H1 (cell line): ENCODE results near the gene CDC26. TPM values are rescaled to one million over a fixed set of nuclear protein-coding genes. Genes with fewer than 3 reads are reported as not detected.

Source experiments
- CTCF ChIA-PET: fragments of 300-600 bp; sonication (Branson Sonifier 250); formaldehyde crosslinking; loops from one replicate; lab custom pipeline; 2021; ENCODE audit not compliant: partially characterized antibody; lab: Charles Lee
- POLR2A ChIA-PET: fragments of 300-600 bp; sonication (Branson Sonifier 250); formaldehyde crosslinking; loops from one replicate; lab custom pipeline; 2021; ENCODE audit warnings: inconsistent platforms; ENCODE audit not compliant: partially characterized antibody; lab: Charles Lee
- DNase-seq, 2 experiments: peaks; one replicate each; pipeline versions ENCODE4 v3.0.0 to v3.0.0-alpha.2; 2010 to 2022; ENCODE audit warnings: low spot score in 2 of 2, low read depth in 1 of 2, mixed read lengths in 1 of 2
- FAIRE-seq: peaks from 2 replicates; lab custom pipeline; 2011; peaks lifted over from hg19 to GRCh38; lab: Jason Lieb, UNC
- H2AFZ ChIP-seq: 2 replicates; pipeline ENCODE4 v1.8.1; 2012; ENCODE audit warnings: low read length, inconsistent platforms
- H2AK5ac ChIP-seq: 2 replicates; pipeline ENCODE4 v1.6.1; 2013; ENCODE audit warnings: low read depth, low read length
- H2BK120ac ChIP-seq: replicated peaks from 2 replicates; pipeline ENCODE3; 2013; ENCODE audit warnings: low read depth, low read length, inconsistent platforms
- H2BK12ac ChIP-seq: 2 replicates; pipeline ENCODE4 v1.6.1; 2013; ENCODE audit warnings: low read depth, low read length
- H2BK15ac ChIP-seq: 2 replicates; pipeline ENCODE4 v1.6.1; 2013; ENCODE audit warnings: low read length
- H2BK20ac ChIP-seq: 2 replicates; pipeline ENCODE4 v1.6.1; 2013; ENCODE audit warnings: low read length
- H2BK5ac ChIP-seq: 2 replicates; pipeline ENCODE4 v1.6.1; 2013; ENCODE audit warnings: low read depth, low read length
- H3K14ac ChIP-seq: 2 replicates; pipeline ENCODE4 v1.6.1; 2013; ENCODE audit warnings: inconsistent platforms; ENCODE audit not compliant: insufficient read length
- H3K18ac ChIP-seq: 2 replicates; pipeline ENCODE4 v1.6.1; 2013; ENCODE audit warnings: low read length; ENCODE audit errors: extremely low read depth
- H3K23ac ChIP-seq: 2 replicates; pipeline ENCODE4 v1.6.1; 2013; ENCODE audit warnings: inconsistent platforms; ENCODE audit not compliant: insufficient read length
- H3K23me2 ChIP-seq: 2 replicates; pipeline ENCODE4 v1.6.1; 2013; ENCODE audit warnings: low read depth, low read length
- H3K27ac ChIP-seq: 2 replicates; pipeline ENCODE4 v1.6.1; 2011; ENCODE audit warnings: low read depth, low read length, inconsistent platforms
- H3K27me3 ChIP-seq, 4 experiments: replicated peaks in 1 of 4; 1 replicate in 1 of 4; 2 replicates in 3 of 4; pipeline versions ENCODE4 v1.6.1 to v1.8.1; 2011 to 2013; ENCODE audit warnings: low read length in 3 of 4, mild to moderate bottlenecking in 3 of 4, inconsistent platforms in 2 of 4, mixed read lengths in 2 of 4, moderate library complexity in 1 of 4; ENCODE audit not compliant: control insufficient read depth in 3 of 4, insufficient read depth in 3 of 4; ENCODE audit errors: extremely low read depth in 1 of 4
- H3K36me3 ChIP-seq, 4 experiments: 2 replicates each; pipeline versions ENCODE4 v1.6.1 to v1.8.1; 2011 to 2013; ENCODE audit warnings: mild to moderate bottlenecking in 4 of 4, low read length in 3 of 4, moderate library complexity in 2 of 4, control low read depth in 1 of 4, inconsistent platforms in 1 of 4; ENCODE audit not compliant: insufficient read depth in 4 of 4, control insufficient read depth in 2 of 4
- H3K4ac ChIP-seq: replicated peaks from 2 replicates; pipeline ENCODE3; 2013; ENCODE audit warnings: low read length, low read depth, mixed read lengths, inconsistent platforms; ENCODE audit not compliant: insufficient read length
- H3K4me1 ChIP-seq, 4 experiments: replicated peaks in 1 of 4; 1 replicate in 1 of 4; 2 replicates in 3 of 4; pipeline versions ENCODE4 v1.6.1 to v1.8.1; 2011 to 2013; ENCODE audit warnings: low read length in 3 of 4, inconsistent platforms in 2 of 4, mixed read lengths in 1 of 4; ENCODE audit not compliant: insufficient read depth in 4 of 4, control insufficient read depth in 3 of 4
- H3K4me2 ChIP-seq, 2 experiments: 2 replicates each; pipeline versions ENCODE4 v1.6.1 to v1.8.1; 2011 to 2013; ENCODE audit warnings: low read depth in 2 of 2, low read length in 2 of 2, control low read depth in 1 of 2, inconsistent platforms in 1 of 2, mild to moderate bottlenecking in 1 of 2; ENCODE audit not compliant: insufficient read depth in 1 of 2
- H3K4me3 ChIP-seq, 4 experiments: fragments of 200-600, 300-600 bp in 1 of 4; sonication (generic), shearing (Covaris generic), sonication (Bioruptor Twin) in 1 of 4; 2 replicates each; pipeline versions ENCODE4 v1.5.1 to v1.8.1; 2011 to 2016; ENCODE audit warnings: low read length in 4 of 4, low read depth in 3 of 4, control low read depth in 2 of 4, inconsistent platforms in 2 of 4, mild to moderate bottlenecking in 2 of 4, mixed read lengths in 1 of 4, moderate library complexity in 1 of 4; ENCODE audit not compliant: insufficient read depth in 2 of 4; ENCODE audit errors: extremely low read depth in 1 of 4
- H3K56ac ChIP-seq: replicated peaks from 2 replicates; pipeline ENCODE3; 2013; ENCODE audit warnings: low read depth, mild to moderate bottlenecking, mixed read lengths, low read length, inconsistent platforms; ENCODE audit not compliant: insufficient read length
- H3K79me1 ChIP-seq: 2 replicates; pipeline ENCODE4 v1.6.1; 2013; ENCODE audit warnings: low read depth, low read length, control low read depth
- H3K79me2 ChIP-seq, 2 experiments: 2 replicates each; pipeline versions ENCODE4 v1.6.1 to v1.8.1; 2012 to 2013; ENCODE audit warnings: low read length in 2 of 2, mild to moderate bottlenecking in 2 of 2, inconsistent platforms in 1 of 2; ENCODE audit not compliant: insufficient read depth in 2 of 2, control insufficient read depth in 1 of 2
- H3K9ac ChIP-seq, 4 experiments: replicated peaks in 1 of 4; 1 replicate in 1 of 4; 2 replicates in 3 of 4; pipeline versions ENCODE4 v1.6.1 to v1.8.1; 2011 to 2013; ENCODE audit warnings: low read depth in 3 of 4, low read length in 3 of 4, control low read depth in 2 of 4, mild to moderate bottlenecking in 2 of 4, moderate library complexity in 2 of 4, inconsistent platforms in 1 of 4; ENCODE audit errors: extremely low read depth in 1 of 4
- H3K9me3 ChIP-seq, 2 experiments: 2 replicates each; pipeline versions ENCODE4 v1.6.1 to v1.8.1; 2012 to 2013; ENCODE audit warnings: mild to moderate bottlenecking in 2 of 2, moderate library complexity in 2 of 2, control low read depth in 1 of 2, inconsistent platforms in 1 of 2, low read depth in 1 of 2, low read length in 1 of 2, mixed read lengths in 1 of 2; ENCODE audit not compliant: insufficient read depth in 2 of 2
- H4K20me1 ChIP-seq, 2 experiments: replicated peaks in 1 of 2; 2 replicates each; pipeline versions ENCODE3 to v1.8.1; 2011 to 2013; ENCODE audit warnings: inconsistent platforms in 2 of 2, low read length in 2 of 2, mild to moderate bottlenecking in 1 of 2; ENCODE audit not compliant: insufficient read depth in 2 of 2, control insufficient read depth in 1 of 2
- H4K5ac ChIP-seq: 2 replicates; pipeline ENCODE4 v1.6.1; 2013; ENCODE audit warnings: low read length, low read depth, mixed read lengths, inconsistent platforms; ENCODE audit not compliant: insufficient read length
- H4K8ac ChIP-seq: 2 replicates; pipeline ENCODE4 v1.8.0; 2013; ENCODE audit warnings: mild to moderate bottlenecking, moderate library complexity, low read length, inconsistent platforms; ENCODE audit not compliant: insufficient read depth; ENCODE audit errors: extremely low read depth
- H4K91ac ChIP-seq: replicated peaks from 2 replicates; pipeline ENCODE3; 2013; ENCODE audit warnings: low read length, mixed read lengths, inconsistent platforms; ENCODE audit not compliant: insufficient read length
- BACH1 ChIP-seq: IDR thresholded peaks from 2 replicates; pipeline ENCODE4 v1.6.1; 2012; ENCODE audit warnings: low read length, improper control_type of control experiment
- CBX5 ChIP-seq: fragments of 300-800, 300-1000 bp; sonication (generic); IDR thresholded peaks from 2 replicates; pipeline ENCODE4 v1.7.1; 2016; ENCODE audit warnings: antibody characterized with exemption, low read length, low read depth
- CEBPB ChIP-seq: IDR thresholded peaks from 2 replicates; pipeline ENCODE4 v1.6.1; 2012; ENCODE audit warnings: low read depth, low read length
- CREB1 ChIP-seq: IDR thresholded peaks from 2 replicates; pipeline ENCODE4 v1.6.1; 2012; ENCODE audit warnings: inconsistent platforms
- HDAC6 ChIP-seq: IDR thresholded peaks from one replicate; pipeline ENCODE4 v1.7.1; 2012; ENCODE audit warnings: low read depth, mild to moderate bottlenecking, inconsistent platforms, low read length, moderate library complexity
- POLR2A ChIP-seq, 2 experiments: IDR thresholded peaks; 1 replicate in 1 of 2; 2 replicates in 1 of 2; pipeline ENCODE4 v1.6.1; 2011; ENCODE audit warnings: low read depth in 2 of 2, low read length in 2 of 2, mild to moderate bottlenecking in 2 of 2; ENCODE audit errors: control extremely low read depth in 1 of 2
- POU5F1 ChIP-seq: IDR thresholded peaks from 2 replicates; pipeline ENCODE4 v1.6.1; 2011; ENCODE audit warnings: low read depth, mild to moderate bottlenecking, low read length, moderate library complexity
- RFX5 ChIP-seq: IDR thresholded peaks from 2 replicates; pipeline ENCODE4 v1.6.1; 2011; ENCODE audit warnings: low read depth, low read length, improper control_type of control experiment, borderline replicate concordance
- RNF2 ChIP-seq: fragments of 200-900, 300-1000 bp; sonication (generic); IDR thresholded peaks from 2 replicates; pipeline ENCODE4 v1.7.1; 2016; ENCODE audit warnings: borderline replicate concordance, low read depth, mild to moderate bottlenecking, antibody characterized with exemption, low read length; ENCODE audit not compliant: poor library complexity, severe bottlenecking; ENCODE audit errors: missing control alignments
- TCF12 ChIP-seq: IDR thresholded peaks from 2 replicates; pipeline ENCODE4 v1.6.1; 2011; ENCODE audit warnings: low read depth, mild to moderate bottlenecking, low read length
- WGBS, 2 experiments: shearing (Covaris generic) in 1 of 2; methylation state at CpG; one replicate each; pipeline versions ENCODE4 v1.1.6 to v1.1.7; 2013 to 2015; ENCODE audit warnings: low lambda C conversion rate in 2 of 2, mixed read lengths in 2 of 2, inconsistent platforms in 1 of 2, low coverage in 1 of 2, missing lambda C conversion rate in 1 of 2; ENCODE audit not compliant: insufficient replicate concordance in 2 of 2, insufficient coverage in 1 of 2, insufficient read length in 1 of 2; ENCODE audit errors: extremely low coverage in 1 of 2, missing lambda C conversion rate in 1 of 2; 5-methylcytosine and 5-hydroxymethylcytosine counted together
- polyA plus RNA-seq, 7 experiments: library from polyadenylated mRNA; depleted of rRNA in 3 of 7; stranded (reverse) in 5 of 7; unstranded in 2 of 7; fragments of >200 nt in 5 of 7; fragments of 200-250 nt in 2 of 7; gene quantifications; 1 replicate in 5 of 7; 2 replicates in 1 of 7; 4 replicates in 1 of 7; pipeline versions ENCODE4 v1.2.1 to v1.2.3, GENCODE V29; 2011 to 2013; ENCODE audit warnings: missing spikeins in 2 of 7, mixed read lengths in 2 of 7
- total RNA-seq: library from RNA; stranded (reverse); fragmentation: NEBNext Ultra II Directional; extraction: Animal tissue kit (Norgen Biotek cat#: 25700); gene quantifications from 2 replicates; pipeline ENCODE4 v1.2.1, GENCODE V29; 2021
- TF ChIP-seq, protein P1 (sequence below): IDR thresholded peaks from 2 replicates; pipeline ENCODE4 v1.6.1; 2012; ENCODE audit warnings: inconsistent platforms
- TF ChIP-seq, protein P2 (sequence below), 3 experiments: IDR thresholded peaks; 1 replicate in 2 of 3; 2 replicates in 1 of 3; pipeline versions ENCODE4 v1.5.1 to v1.6.1; 2011; ENCODE audit warnings: low read length in 3 of 3, mild to moderate bottlenecking in 3 of 3, inconsistent platforms in 2 of 3, low read depth in 1 of 3, moderate library complexity in 1 of 3; ENCODE audit not compliant: insufficient read depth in 1 of 3; ENCODE audit errors: control extremely low read depth in 1 of 3

Gene CDC26
- total and polyA plus RNA-seq, 2 of the 8 experiments (the other 6 are each of a cell fraction or from before 2014, with no cell fraction given), result 31.5 to 41.9 TPM

DNA sequence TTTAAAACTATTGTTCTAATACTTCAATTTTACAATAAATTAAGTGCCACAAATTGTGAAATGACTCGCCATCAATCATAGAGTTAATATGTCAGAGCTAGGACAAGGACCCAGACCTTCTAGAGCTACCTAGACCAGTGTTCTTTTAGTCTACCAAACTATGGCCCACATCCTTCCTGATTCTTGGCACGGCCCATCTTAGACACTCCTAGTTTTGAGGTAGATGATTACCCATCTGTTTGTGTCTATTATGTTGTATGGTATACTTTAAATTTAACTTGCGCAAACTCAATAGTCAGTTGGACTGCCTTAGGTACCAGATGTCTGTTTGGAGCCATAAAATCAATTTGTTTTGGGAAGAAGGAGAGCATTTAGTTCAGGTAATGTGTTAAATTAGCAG, 17.5 kb downstream of the CDC26 start:
- no peak overlapping the region for H3K18ac ChIP-seq
- no peak overlapping the region for H2BK12ac ChIP-seq
- no peaks in the 10 kb centered on the region; the same call in 1 of the 2 replicates for H3K79me1 ChIP-seq
- ChIA-PET CTCF (interaction anchor here (1.5 kb wide), 1 partner anchor 17 kb away, joined by 4 read pairs; the partner anchor contains the start of genes CDC26 and PRPF4), POLR2A (no interaction called here)
- no peak overlapping the region for H3K4me2 ChIP-seq
- H3K23me2 ChIP-seq, result no peaks in the 10 kb centered on the region
- no peak for FAIRE-seq
- peaks cover 3 to 20% (median 12%) of the 10 kb centered on the region in 4 experiments; a peak in 7 of 8 replicates for H3K36me3 ChIP-seq
- H3K27me3 ChIP-seq, result no peaks in the 10 kb centered on the region
- H3K4me3 ChIP-seq, result no peak overlapping the region
- no peak overlapping the region for H2BK120ac ChIP-seq
- H3K4me1 ChIP-seq, result no peaks in the 10 kb centered on the region
- no peak overlapping the region for H3K4ac ChIP-seq
- no peak overlapping the region for H3K14ac ChIP-seq
- no peak overlapping the region for H3K23ac ChIP-seq
- H2AFZ ChIP-seq, result no peak overlapping the region
- no peak overlapping the region for H4K5ac ChIP-seq
- 93% methylated on average over 3 of the region's 3 CpGs; no CpG with 5 or more reads in 1 of the 2 experiments for WGBS, 2 experiments
- H4K91ac ChIP-seq, result no peak overlapping the region
- H2BK5ac ChIP-seq, result no peak overlapping the region
- no peak overlapping the region for H2AK5ac ChIP-seq
- DNase-seq, result no peak
- H3K27ac ChIP-seq, result no peak overlapping the region
- no peak overlapping the region for H3K56ac ChIP-seq
- no peaks in the 10 kb centered on the region for H3K79me2 ChIP-seq
- no peak overlapping the region for H3K9ac ChIP-seq
- no peaks in the 10 kb centered on the region for H4K20me1 ChIP-seq
- H4K8ac ChIP-seq, result no peak overlapping the region
- H3K9me3 ChIP-seq, result no peaks in the 10 kb centered on the region
- no peak overlapping the region for H2BK15ac ChIP-seq
- no peak overlapping the region for H2BK20ac ChIP-seq
- TF ChIP-seq, protein P1, sequence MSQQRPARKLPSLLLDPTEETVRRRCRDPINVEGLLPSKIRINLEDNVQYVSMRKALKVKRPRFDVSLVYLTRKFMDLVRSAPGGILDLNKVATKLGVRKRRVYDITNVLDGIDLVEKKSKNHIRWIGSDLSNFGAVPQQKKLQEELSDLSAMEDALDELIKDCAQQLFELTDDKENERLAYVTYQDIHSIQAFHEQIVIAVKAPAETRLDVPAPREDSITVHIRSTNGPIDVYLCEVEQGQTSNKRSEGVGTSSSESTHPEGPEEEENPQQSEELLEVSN, result no peak
- TF ChIP-seq RNF2 (no peak), BACH1 (no peak), CBX5 (no peak), POLR2A (IDR thresholded peaks at IDR 0.05; ENCODE audit: control extremely low read depth in 1 of 2, low read depth in 2 of 2, low read length in 2 of 2) (no peak), CEBPB (no peak), HDAC6 (no peak), CREB1 (no peak), POU5F1 (no peak), TCF12 (no peak), RFX5 (no peak)
- TF ChIP-seq, protein P2, sequence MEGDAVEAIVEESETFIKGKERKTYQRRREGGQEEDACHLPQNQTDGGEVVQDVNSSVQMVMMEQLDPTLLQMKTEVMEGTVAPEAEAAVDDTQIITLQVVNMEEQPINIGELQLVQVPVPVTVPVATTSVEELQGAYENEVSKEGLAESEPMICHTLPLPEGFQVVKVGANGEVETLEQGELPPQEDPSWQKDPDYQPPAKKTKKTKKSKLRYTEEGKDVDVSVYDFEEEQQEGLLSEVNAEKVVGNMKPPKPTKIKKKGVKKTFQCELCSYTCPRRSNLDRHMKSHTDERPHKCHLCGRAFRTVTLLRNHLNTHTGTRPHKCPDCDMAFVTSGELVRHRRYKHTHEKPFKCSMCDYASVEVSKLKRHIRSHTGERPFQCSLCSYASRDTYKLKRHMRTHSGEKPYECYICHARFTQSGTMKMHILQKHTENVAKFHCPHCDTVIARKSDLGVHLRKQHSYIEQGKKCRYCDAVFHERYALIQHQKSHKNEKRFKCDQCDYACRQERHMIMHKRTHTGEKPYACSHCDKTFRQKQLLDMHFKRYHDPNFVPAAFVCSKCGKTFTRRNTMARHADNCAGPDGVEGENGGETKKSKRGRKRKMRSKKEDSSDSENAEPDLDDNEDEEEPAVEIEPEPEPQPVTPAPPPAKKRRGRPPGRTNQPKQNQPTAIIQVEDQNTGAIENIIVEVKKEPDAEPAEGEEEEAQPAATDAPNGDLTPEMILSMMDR (IDR thresholded peaks at IDR 0.05; ENCODE audit: control extremely low read depth in 1 of 3, insufficient read depth in 1 of 3, low read depth in 1 of 3, low read length in 3 of 3), result no peak
